Activated CD8-positive, alpha-beta memory T cell treated with anti-CD3 and anti-CD28 coated beads, Interleukin-2, amount 50 U/mL, for 24 hours (primary cell): ENCODE data around the gene GALNT2.

Experiments used
- DNase-seq: peaks from one replicate; pipeline ENCODE4 v3.0.0-alpha.2; 2020; ENCODE audit errors: extremely low read depth

The GALNT2 gene

DNA sequence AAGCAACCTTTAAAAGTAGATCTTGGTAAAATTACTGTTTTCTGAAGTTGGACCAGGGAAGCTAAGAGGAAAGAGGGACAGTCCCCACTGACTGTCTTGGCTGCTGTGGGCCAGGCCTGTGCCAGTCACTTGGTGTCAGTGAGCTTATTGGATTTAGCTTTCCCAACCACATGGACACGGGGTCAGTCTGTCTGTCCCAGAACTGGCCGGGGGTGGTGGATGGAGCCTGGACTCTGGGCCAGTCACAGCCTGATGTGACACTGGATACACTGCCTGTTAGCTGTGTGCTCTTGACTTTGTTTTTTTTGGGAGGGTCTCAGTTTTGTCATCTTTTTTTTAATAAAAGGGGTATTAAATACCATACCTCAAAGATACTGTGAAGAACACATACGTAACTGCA, 96.7 kb downstream of the GALNT2 start:
- no peak for DNase-seq

DNA sequence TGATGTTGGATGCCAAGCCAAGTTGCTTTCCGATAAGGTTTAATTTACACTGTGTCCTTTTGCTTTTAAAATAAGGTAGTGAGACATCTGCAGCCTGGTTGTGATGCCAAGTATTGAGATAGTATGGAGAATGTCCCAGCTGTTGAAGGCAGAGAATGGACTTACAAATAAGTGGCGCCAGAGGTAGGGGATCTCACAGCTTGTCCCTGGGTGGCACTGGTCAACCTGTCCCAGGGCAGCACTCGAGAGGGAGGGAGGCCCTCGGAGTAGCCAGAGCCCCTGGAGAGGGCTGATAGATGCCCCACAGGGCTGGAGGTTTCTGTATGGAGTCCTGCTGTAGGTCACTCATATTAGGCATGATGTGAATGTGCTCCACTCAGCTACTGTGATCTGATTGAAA, 98.5 kb downstream of the GALNT2 start:
- DNase-seq: no peak

DNA sequence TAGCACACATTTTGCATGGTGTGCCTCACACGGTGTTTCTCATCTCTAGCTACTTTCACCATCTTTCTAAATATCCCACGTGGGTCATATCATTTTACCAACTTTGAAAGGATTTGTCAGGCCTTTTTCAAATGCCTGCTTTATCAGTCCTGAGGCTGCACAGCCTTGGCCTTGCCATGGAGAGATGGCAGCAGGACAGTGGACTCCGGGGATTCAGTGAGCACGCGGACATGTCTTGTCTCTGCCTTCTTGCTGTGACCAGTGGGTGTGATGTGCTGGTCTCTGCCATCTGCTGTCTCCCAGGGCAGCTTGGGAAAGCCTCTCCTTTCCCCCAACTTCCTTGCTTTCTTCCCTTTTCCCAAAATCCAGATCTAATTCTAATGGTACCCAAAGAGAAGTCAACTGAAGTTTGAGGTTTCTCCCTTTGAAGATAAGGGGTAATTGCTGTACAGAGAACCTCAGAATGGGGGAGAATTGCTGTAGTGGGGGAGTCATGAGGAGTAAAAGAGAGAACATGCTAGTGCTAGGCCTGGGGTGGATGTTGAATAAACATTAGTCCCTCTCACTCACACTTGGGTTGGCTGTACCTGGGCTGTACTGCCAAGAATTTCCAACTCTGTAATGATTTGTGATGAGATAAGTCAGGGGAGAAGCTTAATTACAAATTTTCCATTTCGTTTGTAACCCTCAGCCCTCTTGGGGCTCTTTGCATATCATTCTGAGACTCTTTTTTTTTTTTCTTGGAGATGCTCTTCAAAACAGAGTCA, 99.5 kb downstream of the GALNT2 start:
- DNase-seq: no peak

DNA sequence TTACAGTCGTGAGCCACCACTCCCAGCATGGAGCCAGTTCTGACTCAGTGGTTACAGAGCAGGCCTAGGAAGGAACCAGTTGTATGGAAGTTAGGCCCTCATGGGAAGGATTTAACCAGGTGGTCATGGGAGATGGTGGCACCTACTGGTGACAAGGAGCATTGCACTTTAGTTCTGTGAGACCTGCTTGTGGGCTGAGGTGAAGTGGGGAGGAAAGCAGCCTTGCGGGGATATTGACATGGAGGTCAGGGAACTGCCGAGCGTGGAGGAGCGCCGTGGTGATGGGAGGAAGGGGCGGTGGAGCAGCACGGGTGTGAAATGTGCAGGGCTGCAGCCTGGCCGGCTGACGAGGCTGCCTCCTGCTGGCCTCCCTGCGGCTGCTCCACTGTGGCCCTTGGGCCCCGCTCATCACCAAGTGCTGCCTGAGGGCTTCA, 100.4 kb downstream of the GALNT2 start:
- no peak for DNase-seq

DNA sequence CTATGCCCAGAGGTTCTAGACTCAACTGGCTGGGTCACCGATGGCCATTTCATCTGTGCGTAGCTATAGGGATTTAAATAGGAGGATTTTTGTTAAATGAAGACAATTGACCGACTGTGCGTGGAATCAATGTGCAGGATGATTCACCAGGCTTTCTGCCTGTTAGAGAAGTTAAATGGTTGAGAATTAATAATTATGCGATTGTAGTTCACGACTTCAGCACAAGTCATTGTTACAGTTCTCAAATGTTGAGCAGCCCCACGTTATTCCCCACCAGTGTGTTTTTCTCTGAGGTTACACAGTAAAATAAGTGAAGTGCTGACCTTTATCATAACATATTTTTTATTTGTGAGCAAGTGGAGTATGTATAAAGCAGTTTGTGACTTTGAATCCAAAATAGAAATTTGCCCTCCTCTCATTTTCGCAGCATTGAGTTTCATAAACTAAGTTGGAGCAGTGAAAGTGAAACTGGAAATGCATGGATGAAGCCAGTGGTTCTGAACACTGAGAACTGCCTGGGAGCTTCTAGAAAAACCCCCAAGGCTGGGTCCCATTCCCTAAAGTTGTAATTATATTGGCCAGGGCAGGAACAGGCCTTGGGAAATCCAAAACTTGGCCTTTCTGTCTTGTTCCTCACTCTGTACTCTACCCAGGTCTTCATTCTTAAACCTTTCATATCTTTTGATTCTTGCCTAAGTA, 102.6 kb downstream of the GALNT2 start:
- no peak for DNase-seq

DNA sequence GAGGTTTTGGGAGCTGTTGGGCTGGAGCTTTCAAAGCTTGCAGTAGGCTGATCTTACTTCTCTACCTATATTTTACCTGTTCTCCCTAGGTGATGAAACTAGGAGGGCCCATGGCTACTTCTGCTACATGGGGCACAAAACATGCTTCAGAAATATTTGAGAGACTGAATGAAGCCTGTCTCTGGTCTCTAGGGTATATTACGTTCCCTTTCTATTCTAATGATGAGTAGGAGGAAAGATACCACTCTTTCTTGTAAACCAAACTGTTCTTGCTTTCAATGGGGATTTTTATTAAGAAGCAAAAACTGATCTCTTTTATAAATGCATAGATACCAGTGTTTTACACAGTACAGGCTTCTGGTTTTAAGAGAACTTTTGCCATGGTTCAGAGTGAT, 103.1 kb downstream of the GALNT2 start:
- no peak for DNase-seq

DNA sequence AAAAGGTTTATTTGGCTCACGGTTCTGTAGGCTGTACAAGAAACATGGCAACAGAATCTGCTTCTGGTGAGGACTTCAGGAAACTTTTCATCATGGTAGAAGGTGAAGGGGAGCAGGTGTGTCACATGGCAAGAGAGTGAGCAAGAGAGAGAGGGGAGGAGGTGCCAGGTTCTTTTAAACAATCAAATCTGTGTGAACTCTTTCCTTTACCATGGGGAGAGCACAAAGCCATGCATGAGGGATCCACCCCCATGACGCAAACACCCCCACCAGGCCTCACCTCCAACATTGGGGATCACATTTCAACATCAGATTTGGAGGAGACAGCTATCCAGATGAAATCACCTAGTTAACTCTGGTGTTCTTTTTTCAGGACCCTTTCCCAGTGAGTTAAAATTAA, 103.6 kb downstream of the GALNT2 start:
- no peak for DNase-seq

DNA sequence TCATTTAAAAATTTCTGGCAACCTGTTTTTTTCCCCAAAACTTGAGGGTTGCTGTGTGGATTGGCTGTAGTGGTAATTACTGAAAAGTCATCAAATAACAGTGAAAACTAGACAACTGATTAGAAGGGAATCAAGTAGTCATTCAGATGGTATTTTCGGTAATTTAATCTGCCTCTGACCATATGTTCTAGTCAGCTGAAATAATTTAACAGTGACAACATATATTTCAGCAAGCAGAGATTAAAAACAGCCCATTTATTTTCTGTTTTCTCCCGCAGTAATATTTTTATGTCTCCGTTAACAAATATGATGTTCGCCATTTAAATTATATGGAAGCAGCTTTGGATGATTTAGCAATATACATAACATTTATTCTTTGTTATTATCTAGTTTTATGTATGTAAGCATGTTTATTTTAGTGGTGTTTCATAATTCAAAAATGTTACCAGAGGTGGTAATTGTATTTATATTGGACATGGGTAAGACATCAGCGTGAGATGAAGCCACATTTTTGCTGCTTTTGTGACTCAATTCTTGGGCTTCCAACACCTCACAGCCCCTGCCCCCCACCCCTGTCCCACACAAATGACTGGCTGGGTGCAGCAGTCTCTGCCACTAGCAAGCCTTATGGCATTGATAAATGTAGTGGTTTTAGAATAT, 104.4 kb downstream of the GALNT2 start:
- no peak for DNase-seq

DNA sequence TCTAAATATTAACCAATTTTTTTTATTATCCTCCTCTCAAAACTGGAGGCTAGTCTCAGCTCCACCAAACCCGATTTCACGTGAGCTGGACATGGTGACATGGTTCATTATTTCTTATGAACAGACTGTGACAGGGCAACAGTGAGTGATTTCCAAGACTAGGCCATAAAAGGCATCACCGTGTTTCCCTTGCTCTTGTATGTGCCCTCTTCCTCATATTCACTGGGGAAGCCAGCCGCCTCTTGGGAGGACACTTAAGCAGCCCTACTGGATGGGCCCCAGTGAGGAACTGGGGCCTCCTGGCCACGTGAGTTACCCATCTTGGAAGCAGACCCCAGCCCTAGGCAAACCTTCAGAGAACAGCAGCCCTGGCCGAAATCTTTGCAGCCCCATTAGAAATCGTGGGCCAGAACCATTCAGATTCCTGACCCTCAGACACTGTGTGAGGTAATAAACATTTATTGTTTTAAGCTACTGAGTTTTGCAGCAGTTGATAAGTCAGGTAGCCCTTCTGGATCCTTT, 105.0 kb downstream of the GALNT2 start:
- DNase-seq: no peak

DNA sequence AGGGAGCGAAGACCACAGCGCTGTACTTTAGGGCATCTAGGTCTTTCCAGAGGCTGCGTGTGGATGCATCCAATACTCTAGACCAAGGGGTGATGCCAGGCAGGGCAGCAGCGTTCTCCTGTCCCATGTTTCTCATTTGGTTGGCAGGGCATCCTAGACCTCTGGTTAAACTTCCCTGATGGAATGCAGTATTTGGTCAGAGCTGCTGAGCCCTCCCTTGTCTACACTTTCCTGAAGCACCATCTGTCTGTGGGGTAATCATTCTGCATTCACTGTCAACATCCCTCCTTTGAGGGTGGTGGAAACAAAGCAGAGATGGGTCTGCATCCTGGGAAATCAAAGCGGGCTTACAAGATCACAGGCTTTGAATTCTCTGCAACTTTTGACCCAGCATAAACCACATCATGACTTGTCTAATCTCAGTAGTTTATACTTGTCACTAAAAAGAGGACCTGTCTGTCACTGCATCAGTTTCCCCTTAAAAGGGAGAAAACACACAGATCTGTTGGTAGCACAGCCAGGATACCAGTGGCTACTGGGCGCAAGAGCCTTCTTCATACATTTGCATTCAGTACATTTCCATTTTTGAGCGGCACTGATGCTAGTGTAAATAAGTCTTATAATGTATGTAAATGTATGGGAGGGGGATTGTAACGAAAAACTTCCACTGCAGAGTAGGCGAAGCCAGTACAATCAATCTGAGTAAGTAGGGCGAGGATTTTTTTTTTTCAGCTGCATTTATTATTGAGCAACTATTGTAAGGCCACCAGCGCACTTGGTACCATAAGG, 106.3 kb downstream of the GALNT2 start:
- DNase-seq: no peak

DNA sequence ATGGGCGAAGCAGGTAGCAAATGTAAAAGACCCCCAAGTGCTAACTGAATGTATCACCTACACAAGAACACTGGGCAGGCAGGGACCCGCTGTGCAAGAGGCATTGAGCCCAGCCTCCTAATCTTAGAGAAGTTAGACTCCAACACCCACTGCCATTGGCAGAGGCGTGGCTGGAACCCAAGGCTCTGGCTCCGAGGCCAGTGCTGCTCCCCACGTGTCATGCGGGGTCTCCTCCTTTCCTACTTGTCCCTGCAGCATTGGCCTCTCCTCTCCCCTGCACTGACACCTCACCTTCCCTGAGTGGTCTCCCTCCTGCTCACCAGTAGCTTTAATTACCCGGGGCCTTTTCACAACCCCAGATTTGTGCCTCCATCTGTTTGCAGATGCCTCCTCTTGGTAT, 107.0 kb downstream of the GALNT2 start:
- DNase-seq: no peak

DNA sequence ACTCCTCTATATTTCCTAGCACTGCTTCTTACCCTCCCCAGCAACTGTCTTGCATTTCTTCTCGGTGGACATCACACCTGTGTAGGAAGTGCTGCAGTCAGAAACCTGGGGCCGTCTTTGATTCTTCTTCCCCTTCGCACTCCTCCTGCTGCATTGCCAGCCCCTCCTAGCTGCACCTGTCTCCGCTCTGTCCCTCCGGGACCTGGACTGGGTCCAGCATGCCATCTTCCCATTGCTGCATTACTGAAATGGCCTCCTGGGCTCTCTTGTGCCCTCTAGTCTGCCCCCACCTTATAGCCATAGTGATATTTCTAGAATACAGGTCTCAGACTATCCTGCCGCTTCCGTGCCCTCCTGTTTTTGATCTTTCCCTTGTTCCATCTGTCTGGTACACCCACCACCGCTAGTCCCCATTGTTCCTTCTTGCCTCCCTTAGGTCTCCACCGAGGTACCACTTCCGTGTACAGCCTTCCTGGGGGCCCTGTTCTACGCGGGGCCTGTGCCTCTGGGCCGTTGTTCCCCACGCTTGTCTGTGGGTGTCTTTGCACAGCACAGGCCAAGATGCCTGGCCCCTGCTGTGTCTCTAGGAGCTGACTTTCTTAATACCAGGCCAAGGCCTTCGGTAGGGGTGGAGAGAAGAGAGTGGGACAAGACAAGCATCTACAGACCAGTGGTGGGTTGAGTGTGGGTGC, 107.6 kb downstream of the GALNT2 start:
- no peak for DNase-seq

DNA sequence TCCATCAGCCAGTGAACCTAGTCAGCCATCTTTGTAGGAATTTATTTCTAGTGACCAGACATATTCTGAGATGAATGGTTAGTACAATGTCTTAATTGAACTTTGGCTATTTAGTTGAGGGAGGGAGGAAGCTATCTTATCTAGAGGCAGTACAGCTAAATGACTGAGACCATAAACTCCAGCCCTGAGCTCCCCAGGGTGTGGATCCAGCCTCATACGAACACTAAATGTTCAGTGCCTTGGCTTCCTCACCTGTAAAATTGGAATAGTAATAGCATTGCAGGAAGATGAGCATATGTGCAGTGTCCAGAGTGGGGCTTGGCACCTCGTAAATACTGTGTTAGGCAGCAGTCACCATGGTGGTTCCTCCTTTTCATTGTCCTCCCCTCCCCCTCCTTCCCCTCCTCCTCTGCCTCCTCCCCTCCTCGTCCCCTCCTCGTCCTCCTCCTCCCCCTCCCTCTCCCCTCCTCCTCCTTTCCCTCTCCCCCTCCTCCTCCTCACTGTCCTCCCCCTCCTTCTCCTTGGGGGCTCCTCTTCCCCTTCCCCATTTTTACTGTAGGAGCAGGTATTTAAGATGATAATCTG, 108.2 kb downstream of the GALNT2 start:
- DNase-seq: no peak

DNA sequence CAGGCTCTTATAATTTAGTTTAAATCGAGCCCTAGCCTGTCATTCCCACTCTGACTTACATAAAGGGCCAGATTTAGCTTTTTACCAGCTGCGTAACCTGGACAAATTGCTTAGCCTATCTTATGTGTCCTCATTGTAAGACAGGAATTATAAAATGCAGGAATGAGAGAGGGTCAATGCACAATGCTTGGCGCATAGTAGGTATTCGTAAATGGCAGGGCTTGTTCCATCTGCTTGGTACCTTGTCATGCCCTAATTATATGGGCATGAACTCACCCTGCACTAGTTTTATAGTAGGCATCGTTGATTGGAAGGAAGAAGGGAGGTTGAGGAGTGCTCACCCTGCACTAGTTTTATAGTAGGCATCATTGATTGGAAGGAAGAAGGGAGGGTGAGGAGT, 108.8 kb downstream of the GALNT2 start:
- no peak for DNase-seq

DNA sequence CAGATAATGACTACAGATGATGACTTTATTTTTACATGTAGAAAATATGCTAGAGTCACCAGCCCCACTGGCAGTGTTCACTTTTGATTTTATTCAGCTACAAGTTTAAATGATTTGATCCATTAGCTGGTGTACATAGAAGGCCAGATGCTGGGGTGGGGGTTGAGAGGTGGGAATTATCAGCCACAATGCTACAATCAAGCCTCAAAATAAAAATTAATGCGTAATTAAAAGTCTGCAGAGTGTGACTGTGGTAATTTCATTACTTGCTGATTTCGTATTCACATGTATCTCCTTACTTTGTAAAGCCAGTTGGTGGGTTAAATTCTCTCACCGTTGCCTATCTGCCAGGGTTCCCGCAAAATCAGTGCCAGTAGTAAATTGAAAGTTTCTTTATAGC, 109.3 kb downstream of the GALNT2 start:
- DNase-seq: no peak

DNA sequence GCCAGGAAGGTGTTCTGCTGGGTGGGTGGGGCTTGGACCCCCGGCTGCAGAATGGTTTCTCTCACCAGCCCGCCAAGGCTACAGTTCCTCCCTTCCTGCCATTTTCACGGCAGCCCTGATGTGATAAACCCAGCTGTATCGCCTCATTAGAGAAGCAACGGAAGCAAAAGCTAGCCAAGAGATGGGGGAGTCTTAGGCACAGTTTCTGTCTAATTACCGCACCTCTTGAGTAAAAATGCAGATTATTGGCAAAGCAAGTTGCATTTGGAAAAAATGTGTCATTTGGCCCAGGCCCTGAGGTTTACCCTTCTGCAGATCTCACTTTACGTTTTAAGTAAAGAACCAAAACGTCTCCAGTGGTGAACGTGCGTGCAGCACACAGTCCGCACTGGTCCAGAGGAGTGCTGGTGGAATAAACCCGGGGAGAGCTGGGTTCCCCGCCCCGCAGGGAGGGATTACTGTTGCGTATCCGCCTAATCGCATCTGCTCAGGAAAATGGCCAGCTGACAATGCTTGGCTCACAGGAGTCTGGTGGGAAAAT, 109.9 kb downstream of the GALNT2 start:
- no peak for DNase-seq

DNA sequence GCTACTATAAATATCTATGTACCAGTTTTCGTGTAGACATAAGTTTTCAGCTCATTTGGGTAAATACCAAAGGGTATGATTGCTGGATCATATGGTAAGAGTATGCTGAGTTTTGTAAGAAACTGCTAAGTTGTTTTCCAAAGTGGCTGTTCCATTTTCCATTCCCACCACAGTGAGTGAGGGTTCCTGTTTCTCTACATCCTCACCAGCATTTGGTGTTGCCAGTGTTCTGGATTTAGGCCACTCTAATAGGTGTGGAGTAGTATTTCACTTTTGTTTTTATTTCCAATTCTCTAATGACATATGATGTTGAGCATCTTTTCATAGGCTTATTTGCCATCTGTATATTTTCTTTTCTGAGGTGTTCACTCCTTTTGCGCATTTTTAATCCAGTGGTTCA, 112.2 kb downstream of the GALNT2 start:
- DNase-seq: no peak

DNA sequence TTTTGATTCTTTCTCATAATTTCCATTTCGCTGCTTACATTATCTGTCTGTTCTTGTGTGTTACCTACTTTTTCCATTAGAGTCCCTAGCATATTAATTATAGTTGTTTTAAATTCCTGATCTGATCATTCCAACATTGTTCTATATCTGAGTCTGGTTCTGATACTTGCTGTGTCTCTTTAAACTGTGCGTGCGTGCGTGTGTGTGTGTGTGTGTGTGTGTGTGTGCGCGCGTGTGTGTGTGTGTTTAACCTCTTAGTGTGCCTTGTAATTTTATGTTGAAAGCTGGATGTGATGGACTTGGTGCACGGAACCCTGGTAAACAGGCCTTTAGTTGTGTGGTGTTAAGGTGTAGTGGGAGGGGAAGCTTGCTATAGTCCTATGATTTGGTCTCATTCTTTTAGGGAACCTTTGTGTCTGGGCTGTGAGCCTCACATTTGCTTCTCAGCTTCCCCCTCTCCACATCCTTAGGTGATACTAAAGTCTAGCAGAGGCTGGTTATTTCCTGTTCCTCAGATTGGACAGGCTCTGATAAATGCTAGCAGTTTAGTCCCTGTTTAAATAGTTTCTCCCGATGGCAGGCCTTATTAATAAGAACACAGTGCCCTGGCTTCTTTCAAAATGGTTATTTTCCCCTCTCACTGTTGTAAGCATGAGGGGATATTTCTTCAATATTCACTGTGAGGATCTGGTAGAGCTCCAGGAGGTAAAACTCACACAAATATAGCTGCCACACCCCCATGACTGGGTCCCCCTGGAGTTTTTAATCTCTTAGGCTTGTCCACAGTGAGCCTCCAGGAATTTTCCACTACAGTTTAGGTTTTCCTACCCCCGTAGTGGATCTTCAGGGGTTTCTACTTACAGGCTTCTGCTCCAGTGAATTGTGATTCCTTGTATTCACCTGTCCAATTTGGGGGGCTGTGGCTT, 118.3 kb downstream of the GALNT2 start:
- no peak for DNase-seq

DNA sequence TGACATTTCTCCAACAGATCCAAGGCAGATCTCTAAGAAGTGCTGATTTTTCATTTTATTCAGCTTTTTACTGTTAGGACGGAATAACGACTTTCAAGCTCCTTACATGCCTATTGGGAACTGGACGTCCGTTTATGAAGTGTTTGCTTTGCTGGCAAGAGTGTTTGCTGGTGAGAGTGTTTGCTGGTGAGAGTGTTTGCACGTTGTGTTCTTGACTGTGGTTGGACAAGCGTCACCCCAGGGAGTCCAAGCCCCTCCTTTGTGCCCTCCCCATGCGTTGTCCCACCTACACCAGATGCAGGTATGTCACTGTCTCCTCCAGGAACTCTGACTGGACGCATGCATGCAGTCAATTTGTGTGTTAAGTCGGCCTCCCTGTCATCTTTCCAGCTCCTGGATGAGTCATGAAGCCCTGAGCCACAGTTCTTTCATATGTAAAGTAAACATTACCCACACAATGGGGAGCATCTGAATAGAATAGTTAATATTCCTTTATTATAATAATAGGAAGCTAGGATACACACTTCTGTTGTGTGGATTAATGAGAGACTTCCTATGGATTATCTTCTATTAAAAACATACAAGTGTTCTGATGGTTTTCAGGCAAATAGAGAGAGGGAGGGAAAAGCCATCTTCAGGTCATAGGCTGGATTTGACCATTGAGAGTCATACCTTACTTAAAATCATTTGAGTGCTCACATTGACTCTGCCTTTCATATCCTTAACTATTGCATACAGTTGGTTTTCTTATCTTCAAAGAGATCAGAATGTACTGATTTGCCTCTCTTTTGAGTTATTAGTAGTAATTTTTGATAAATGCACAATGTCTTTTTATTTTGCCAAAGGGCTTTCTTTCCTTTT, 119.2 kb downstream of the GALNT2 start:
- no peak for DNase-seq
